HCT116 (cell line): ENCODE measurements around the gene NR6A1. TPM values are rescaled to one million over a fixed set of nuclear protein-coding genes. Genes with fewer than 3 reads are reported as not detected.

Experiments used
- ATAC-seq: fragments of 200-7000 bp; cut with Tn5 transposase; 2 replicates; pipeline ENCODE4 v1.9.1; 2020; ENCODE audit warnings: mild to moderate bottlenecking, moderate library complexity
- BruUV-seq: library from RNA; stranded (reverse); fragments of 400-500 nt; replicated peaks from 2 replicates; lab custom pipeline; 2021; lab: Mats Ljungman, UMichigan
- CTCF ChIA-PET: fragments of 300-600 bp; sonication (Branson Sonifier 250); formaldehyde crosslinking; loops from one replicate; lab custom pipeline; 2021; ENCODE audit warnings: antibody characterized with exemption; lab: Charles Lee
- POLR2A ChIA-PET: fragments of 300-600, 350-600 bp; sonication (Branson Sonifier 250); formaldehyde crosslinking; loops from one replicate; lab custom pipeline; 2021; ENCODE audit warnings: antibody characterized with exemption; lab: Charles Lee
- RAD21 ChIA-PET, 2 experiments: fragments of 300-600 bp; sonication (Branson Sonifier 250); formaldehyde crosslinking; loops; one replicate each; lab custom pipeline; 2023; ENCODE audit warnings: low total read pairs in 2 of 2; ENCODE audit not compliant: uncharacterized antibody in 2 of 2, unreplicated experiment in 2 of 2, low non-redundant PET in 1 of 2; lab: Charles Lee
- DNase-seq: peaks from one replicate; pipeline ENCODE4 v3.0.0-alpha.2; 2010; ENCODE audit warnings: low read depth, low spot score
- H2AFZ ChIP-seq: fragments of 200-600 bp; shearing (Covaris generic), sonication (generic); 2 replicates; pipeline ENCODE4 v1.6.1; 2017; ENCODE audit warnings: low read depth, mixed run types, mixed read lengths, antibody characterized with exemption, low read length; ENCODE audit not compliant: poor library complexity, severe bottlenecking
- H3K27ac ChIP-seq: 2 replicates; pipeline ENCODE4 v1.5.1; 2012; ENCODE audit warnings: low read depth, low read length
- H3K27me3 ChIP-seq: fragments of 200-600 bp; sonication (generic); 2 replicates; pipeline ENCODE4 v1.6.1; 2016; ENCODE audit warnings: mixed run types, low read length, mixed read lengths; ENCODE audit not compliant: insufficient read depth
- H3K36me3 ChIP-seq, 2 experiments: fragments of 200-500 bp in 1 of 2; fragments of 200-600 bp in 1 of 2; sonication (Bioruptor generic) in 1 of 2; sonication (generic) in 1 of 2; 2 replicates each; pipeline versions ENCODE4 v1.5.1 to v1.6.1; 2014 to 2016; ENCODE audit warnings: low read length in 2 of 2, inconsistent platforms in 1 of 2, mixed read lengths in 1 of 2, mixed run types in 1 of 2; ENCODE audit not compliant: insufficient read depth in 2 of 2, control insufficient read depth in 1 of 2
- H3K4me1 ChIP-seq, 2 experiments: fragments of 200-600 bp in 1 of 2; sonication (generic) in 1 of 2; 2 replicates each; pipeline versions ENCODE4 v1.5.1 to v1.6.1; 2012 to 2017; ENCODE audit warnings: low read length in 2 of 2, inconsistent platforms in 1 of 2, mild to moderate bottlenecking in 1 of 2, mixed read lengths in 1 of 2, mixed run types in 1 of 2, moderate library complexity in 1 of 2; ENCODE audit not compliant: insufficient read depth in 2 of 2, control insufficient read depth in 1 of 2
- H3K4me2 ChIP-seq: fragments of 200-600 bp; sonication (generic); 2 replicates; pipeline ENCODE4 v1.6.1; 2017; ENCODE audit warnings: mixed run types, low read length, mixed read lengths
- H3K4me3 ChIP-seq, 2 experiments: fragments of 200-600 bp in 1 of 2; sonication (generic) in 1 of 2; replicated peaks in 1 of 2; 2 replicates each; pipeline ENCODE4 v1.5.1; 2011 to 2016; ENCODE audit warnings: low read length in 2 of 2, control low read depth in 1 of 2, low read depth in 1 of 2, mild to moderate bottlenecking in 1 of 2, mixed read lengths in 1 of 2, mixed run types in 1 of 2
- H3K79me2 ChIP-seq: fragments of 200-600 bp; sonication (generic); 2 replicates; pipeline ENCODE4 v1.6.1; 2017; ENCODE audit warnings: mild to moderate bottlenecking, mixed run types, low read length, moderate library complexity, mixed read lengths; ENCODE audit not compliant: insufficient read depth
- H3K9ac ChIP-seq: fragments of 200-600 bp; sonication (generic); 2 replicates; pipeline ENCODE4 v1.6.1; 2016; ENCODE audit warnings: low read length, mixed read lengths
- H3K9me2 ChIP-seq: fragments of 200-600 bp; sonication (generic), shearing (Covaris generic); 2 replicates; pipeline ENCODE4 v1.6.1; 2017; ENCODE audit warnings: mixed run types, mild to moderate bottlenecking, moderate library complexity; ENCODE audit not compliant: insufficient read depth
- H3K9me3 ChIP-seq, 2 experiments: fragments of 200-500 bp in 1 of 2; fragments of 200-600 bp in 1 of 2; sonication (Bioruptor generic) in 1 of 2; sonication (generic) in 1 of 2; 2 replicates each; pipeline ENCODE4 v1.6.1; 2014 to 2017; ENCODE audit warnings: low read length in 2 of 2, mixed read lengths in 2 of 2, inconsistent platforms in 1 of 2, low read depth in 1 of 2, mild to moderate bottlenecking in 1 of 2, mixed run types in 1 of 2, moderate library complexity in 1 of 2; ENCODE audit not compliant: control insufficient read depth in 1 of 2, insufficient read depth in 1 of 2
- H4K20me1 ChIP-seq: fragments of 200-600 bp; sonication (generic), shearing (Covaris generic); 2 replicates; pipeline ENCODE4 v1.6.1; 2017; ENCODE audit warnings: mixed run types, mild to moderate bottlenecking, moderate library complexity; ENCODE audit not compliant: insufficient read depth
- CBX3 ChIP-seq: IDR thresholded peaks from 2 replicates; pipeline ENCODE4 v1.6.1; 2012; ENCODE audit warnings: low read depth
- ELF1 ChIP-seq: IDR thresholded peaks from 2 replicates; pipeline ENCODE4 v1.6.1; 2012; ENCODE audit warnings: low read depth, borderline replicate concordance
- EZH2 ChIP-seq: fragments of 200-600 bp; sonication (generic); IDR thresholded peaks from 2 replicates; pipeline ENCODE4 v1.6.1; 2017; ENCODE audit warnings: antibody characterized with exemption, mixed run types
- EZH2phosphoT487 ChIP-seq: fragments of 200-600 bp; IDR thresholded peaks from 2 replicates; pipeline ENCODE4 v1.6.1; 2018; ENCODE audit warnings: antibody characterized with exemption, borderline replicate concordance
- FOSL1 ChIP-seq: IDR thresholded peaks from 2 replicates; pipeline ENCODE4 v1.6.1; 2012; ENCODE audit warnings: low read depth
- RAD21 ChIP-seq: IDR thresholded peaks from 2 replicates; pipeline ENCODE4 v1.6.1; 2012; ENCODE audit warnings: low read depth, mild to moderate bottlenecking
- TCF7L2 ChIP-seq: IDR thresholded peaks from 2 replicates; pipeline ENCODE4 v1.7.0; 2011; ENCODE audit warnings: borderline replicate concordance, inconsistent platforms; ENCODE audit not compliant: insufficient read depth, insufficient read length; ENCODE audit errors: extremely low read depth
- YY1 ChIP-seq: IDR thresholded peaks from 2 replicates; pipeline ENCODE4 v1.6.1; 2011; ENCODE audit warnings: low read length, low read depth, moderate library complexity, mild to moderate bottlenecking; ENCODE audit not compliant: insufficient replicate concordance; ENCODE audit errors: extremely low read depth
- ZNF274 ChIP-seq: fragments of 200-500 bp; sonication (Bioruptor generic); IDR thresholded peaks from 2 replicates; pipeline ENCODE4 v1.6.1; 2014; ENCODE audit warnings: mild to moderate bottlenecking, low read depth, low read length, inconsistent platforms
- intact Hi-C: fragments of 100-400 bp; cut with micrococcal nuclease; formaldehyde crosslinking; loops from 2 replicates; pipeline ENCODE4 v1.10.0; 2022
- total RNA-seq: library from RNA; stranded (reverse); gene quantifications from one replicate; pipeline ENCODE4 v1.2.1, GENCODE V29; 2021; ENCODE audit not compliant: unreplicated experiment
- TF ChIP-seq, protein P1 (sequence below): IDR thresholded peaks from 2 replicates; pipeline ENCODE4 v1.6.1; 2012
- TF ChIP-seq, protein P2 (sequence below), 3 experiments: fragments of 200-600 bp in 1 of 3; sonication (generic) in 1 of 3; IDR thresholded peaks in 2 of 3; conservative IDR thresholded peaks in 1 of 3; 2 replicates each; pipeline ENCODE4 v1.5.1; 2012 to 2017; ENCODE audit warnings: low read depth in 2 of 3, low read length in 2 of 3, antibody characterized with exemption in 1 of 3, borderline replicate concordance in 1 of 3, control low read depth in 1 of 3, mild to moderate bottlenecking in 1 of 3, mixed read lengths in 1 of 3, mixed run types in 1 of 3, moderate library complexity in 1 of 3; ENCODE audit not compliant: insufficient read depth in 1 of 3
- TF ChIP-seq, protein P3 (sequence below): IDR thresholded peaks from 2 replicates; pipeline ENCODE4 v1.6.1; 2012; ENCODE audit warnings: low read depth
- TF ChIP-seq, protein P4 (sequence below): IDR thresholded peaks from 2 replicates; pipeline ENCODE4 v1.6.1; 2011; ENCODE audit warnings: mild to moderate bottlenecking, low read length, moderate library complexity; ENCODE audit not compliant: insufficient replicate concordance; ENCODE audit errors: extremely low read depth
- TF ChIP-seq, protein P5 (sequence below): IDR thresholded peaks from 2 replicates; pipeline ENCODE4 v1.6.1; 2012

NR6A1 gene
- total RNA-seq, 1 experiment from 2014 or later: 9.9 TPM

DNA sequence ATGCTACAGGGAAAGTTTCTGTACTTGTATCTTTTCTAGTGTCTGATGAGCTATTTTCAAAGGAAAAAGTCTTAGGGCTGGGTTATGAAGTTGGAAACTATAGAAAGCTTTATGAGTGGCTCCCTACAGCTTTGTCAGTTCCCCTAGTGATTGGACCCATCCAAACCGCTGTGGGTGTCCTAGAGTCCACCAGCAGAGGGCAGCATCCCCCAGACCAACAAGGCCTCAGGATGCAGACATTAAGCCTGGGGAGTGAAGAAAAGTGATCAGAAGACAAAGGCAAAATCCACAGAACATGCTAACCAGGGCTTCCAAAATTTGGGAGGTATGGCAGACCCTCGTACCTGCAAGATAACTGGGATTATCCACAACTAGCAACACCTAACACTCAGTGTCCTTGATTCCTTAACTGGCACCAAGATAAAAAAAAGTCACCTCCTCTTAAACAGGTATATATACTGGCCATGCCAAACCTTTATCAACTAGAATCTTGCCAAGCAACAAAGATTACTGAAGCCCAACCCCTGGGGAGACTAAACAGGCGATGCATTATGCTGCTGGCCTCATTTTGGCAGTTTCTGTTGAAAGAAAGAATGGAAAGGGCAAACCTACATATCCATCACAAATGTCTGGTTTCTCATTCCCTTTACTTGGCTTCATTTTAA, 153.5 kb downstream of the NR6A1 start:
- DNase-seq (peak; percentile 68), ATAC-seq (peak; percentile 88)
- H3K79me2 ChIP-seq: peaks cover 13% of the 10 kb centered on the region; the same call in 1 of the 2 replicates
- TF ChIP-seq, protein P1, sequence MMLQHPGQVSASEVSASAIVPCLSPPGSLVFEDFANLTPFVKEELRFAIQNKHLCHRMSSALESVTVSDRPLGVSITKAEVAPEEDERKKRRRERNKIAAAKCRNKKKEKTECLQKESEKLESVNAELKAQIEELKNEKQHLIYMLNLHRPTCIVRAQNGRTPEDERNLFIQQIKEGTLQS: no peak
- TF ChIP-seq FOSL1 (no peak), ELF1 (no peak), CBX3 (no peak), EZH2phosphoT487 (no peak), ZNF274 (no peak), EZH2 (no peak), YY1 (peak; percentile 61), TCF7L2 (no peak), RAD21 (peak; percentile 97)
- TF ChIP-seq, protein P2, sequence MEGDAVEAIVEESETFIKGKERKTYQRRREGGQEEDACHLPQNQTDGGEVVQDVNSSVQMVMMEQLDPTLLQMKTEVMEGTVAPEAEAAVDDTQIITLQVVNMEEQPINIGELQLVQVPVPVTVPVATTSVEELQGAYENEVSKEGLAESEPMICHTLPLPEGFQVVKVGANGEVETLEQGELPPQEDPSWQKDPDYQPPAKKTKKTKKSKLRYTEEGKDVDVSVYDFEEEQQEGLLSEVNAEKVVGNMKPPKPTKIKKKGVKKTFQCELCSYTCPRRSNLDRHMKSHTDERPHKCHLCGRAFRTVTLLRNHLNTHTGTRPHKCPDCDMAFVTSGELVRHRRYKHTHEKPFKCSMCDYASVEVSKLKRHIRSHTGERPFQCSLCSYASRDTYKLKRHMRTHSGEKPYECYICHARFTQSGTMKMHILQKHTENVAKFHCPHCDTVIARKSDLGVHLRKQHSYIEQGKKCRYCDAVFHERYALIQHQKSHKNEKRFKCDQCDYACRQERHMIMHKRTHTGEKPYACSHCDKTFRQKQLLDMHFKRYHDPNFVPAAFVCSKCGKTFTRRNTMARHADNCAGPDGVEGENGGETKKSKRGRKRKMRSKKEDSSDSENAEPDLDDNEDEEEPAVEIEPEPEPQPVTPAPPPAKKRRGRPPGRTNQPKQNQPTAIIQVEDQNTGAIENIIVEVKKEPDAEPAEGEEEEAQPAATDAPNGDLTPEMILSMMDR (IDR thresholded peaks at IDR 0.05 in 2 of 3, conservative IDR thresholded peaks at IDR 0.05 in 1 of 3; ENCODE audit: borderline replicate concordance in 1 of 3, insufficient read depth in 1 of 3, low read depth in 2 of 3, low read length in 2 of 3): peak; percentile 96
- TF ChIP-seq, protein P3, sequence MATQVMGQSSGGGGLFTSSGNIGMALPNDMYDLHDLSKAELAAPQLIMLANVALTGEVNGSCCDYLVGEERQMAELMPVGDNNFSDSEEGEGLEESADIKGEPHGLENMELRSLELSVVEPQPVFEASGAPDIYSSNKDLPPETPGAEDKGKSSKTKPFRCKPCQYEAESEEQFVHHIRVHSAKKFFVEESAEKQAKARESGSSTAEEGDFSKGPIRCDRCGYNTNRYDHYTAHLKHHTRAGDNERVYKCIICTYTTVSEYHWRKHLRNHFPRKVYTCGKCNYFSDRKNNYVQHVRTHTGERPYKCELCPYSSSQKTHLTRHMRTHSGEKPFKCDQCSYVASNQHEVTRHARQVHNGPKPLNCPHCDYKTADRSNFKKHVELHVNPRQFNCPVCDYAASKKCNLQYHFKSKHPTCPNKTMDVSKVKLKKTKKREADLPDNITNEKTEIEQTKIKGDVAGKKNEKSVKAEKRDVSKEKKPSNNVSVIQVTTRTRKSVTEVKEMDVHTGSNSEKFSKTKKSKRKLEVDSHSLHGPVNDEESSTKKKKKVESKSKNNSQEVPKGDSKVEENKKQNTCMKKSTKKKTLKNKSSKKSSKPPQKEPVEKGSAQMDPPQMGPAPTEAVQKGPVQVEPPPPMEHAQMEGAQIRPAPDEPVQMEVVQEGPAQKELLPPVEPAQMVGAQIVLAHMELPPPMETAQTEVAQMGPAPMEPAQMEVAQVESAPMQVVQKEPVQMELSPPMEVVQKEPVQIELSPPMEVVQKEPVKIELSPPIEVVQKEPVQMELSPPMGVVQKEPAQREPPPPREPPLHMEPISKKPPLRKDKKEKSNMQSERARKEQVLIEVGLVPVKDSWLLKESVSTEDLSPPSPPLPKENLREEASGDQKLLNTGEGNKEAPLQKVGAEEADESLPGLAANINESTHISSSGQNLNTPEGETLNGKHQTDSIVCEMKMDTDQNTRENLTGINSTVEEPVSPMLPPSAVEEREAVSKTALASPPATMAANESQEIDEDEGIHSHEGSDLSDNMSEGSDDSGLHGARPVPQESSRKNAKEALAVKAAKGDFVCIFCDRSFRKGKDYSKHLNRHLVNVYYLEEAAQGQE: no peak
- TF ChIP-seq, protein P4, sequence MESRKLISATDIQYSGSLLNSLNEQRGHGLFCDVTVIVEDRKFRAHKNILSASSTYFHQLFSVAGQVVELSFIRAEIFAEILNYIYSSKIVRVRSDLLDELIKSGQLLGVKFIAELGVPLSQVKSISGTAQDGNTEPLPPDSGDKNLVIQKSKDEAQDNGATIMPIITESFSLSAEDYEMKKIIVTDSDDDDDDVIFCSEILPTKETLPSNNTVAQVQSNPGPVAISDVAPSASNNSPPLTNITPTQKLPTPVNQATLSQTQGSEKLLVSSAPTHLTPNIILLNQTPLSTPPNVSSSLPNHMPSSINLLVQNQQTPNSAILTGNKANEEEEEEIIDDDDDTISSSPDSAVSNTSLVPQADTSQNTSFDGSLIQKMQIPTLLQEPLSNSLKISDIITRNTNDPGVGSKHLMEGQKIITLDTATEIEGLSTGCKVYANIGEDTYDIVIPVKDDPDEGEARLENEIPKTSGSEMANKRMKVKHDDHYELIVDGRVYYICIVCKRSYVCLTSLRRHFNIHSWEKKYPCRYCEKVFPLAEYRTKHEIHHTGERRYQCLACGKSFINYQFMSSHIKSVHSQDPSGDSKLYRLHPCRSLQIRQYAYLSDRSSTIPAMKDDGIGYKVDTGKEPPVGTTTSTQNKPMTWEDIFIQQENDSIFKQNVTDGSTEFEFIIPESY: no peak
- TF ChIP-seq, protein P5, sequence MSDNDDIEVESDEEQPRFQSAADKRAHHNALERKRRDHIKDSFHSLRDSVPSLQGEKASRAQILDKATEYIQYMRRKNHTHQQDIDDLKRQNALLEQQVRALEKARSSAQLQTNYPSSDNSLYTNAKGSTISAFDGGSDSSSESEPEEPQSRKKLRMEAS: no peak
- no peak overlapping the region for H3K9ac ChIP-seq
- POLR2A ChIA-PET: interaction anchor here (0.9 to 1.4 kb wide), 2 partner anchors 41 to 149 kb away, joined by 3 read pairs; no protein-coding TSS in a partner anchor
- H3K4me3 ChIP-seq: no peak overlapping the region
- no TSS peak for BruUV-seq
- H2AFZ ChIP-seq: no peak overlapping the region
- intact Hi-C loops: loop anchor here (1.0 to 2.0 kb wide), 3 partner anchors 66 to 147 kb away; no protein-coding TSS in a partner anchor
- CTCF ChIA-PET: interaction anchor here (0.6 to 4.5 kb wide), 47 partner anchors 9 to 246 kb away, joined by 3 to 77 read pairs (median 4); partner anchors contain the start of genes NR6A1, OLFML2A and WDR38
- no peaks in the 10 kb centered on the region for H3K9me2 ChIP-seq
- H4K20me1 ChIP-seq: no peaks in the 10 kb centered on the region
- H3K27ac ChIP-seq: no peak overlapping the region
- peaks cover 36 to 59% of the 10 kb centered on the region in 2 experiments for H3K4me1 ChIP-seq
- H3K36me3 ChIP-seq: no peaks in the 10 kb centered on the region
- peak overlapping the region; percentile 71 for H3K4me2 ChIP-seq
- no peaks in the 10 kb centered on the region for H3K27me3 ChIP-seq
- no peaks in the 10 kb centered on the region for H3K9me3 ChIP-seq
- RAD21 ChIA-PET: interaction anchor here (1.1 to 2.5 kb wide), 5 partner anchors 66 to 147 kb away, joined by 6 to 12 read pairs (median 8); no protein-coding TSS in a partner anchor
